ENCODE measurements around the gene SS18L1.

The SS18L1 gene

DNA sequence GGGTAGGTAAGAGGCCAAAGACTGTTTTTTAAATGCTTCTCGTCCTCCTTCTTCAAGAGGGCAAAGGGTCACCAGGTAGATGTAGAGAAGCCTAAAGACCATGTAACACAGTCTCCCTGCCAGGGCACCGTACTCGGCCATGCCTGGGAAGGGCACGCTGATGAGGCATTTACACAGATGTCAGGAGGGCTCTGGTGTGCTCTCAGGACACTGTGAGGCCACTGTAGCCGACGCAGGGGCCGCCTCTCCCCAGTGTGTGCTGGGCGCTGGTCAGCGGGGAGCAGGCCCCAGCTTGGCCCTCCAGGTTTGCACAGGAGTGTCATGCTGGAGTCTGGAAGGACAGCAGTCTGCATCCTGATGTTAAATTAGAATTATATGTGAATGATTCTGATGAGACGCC lies 32.1 kb downstream of the SS18L1 start:
- DNase-seq (ENCODE audit: extremely low read depth, insufficient read length): no peak
- TF ChIP-seq, protein P1, sequence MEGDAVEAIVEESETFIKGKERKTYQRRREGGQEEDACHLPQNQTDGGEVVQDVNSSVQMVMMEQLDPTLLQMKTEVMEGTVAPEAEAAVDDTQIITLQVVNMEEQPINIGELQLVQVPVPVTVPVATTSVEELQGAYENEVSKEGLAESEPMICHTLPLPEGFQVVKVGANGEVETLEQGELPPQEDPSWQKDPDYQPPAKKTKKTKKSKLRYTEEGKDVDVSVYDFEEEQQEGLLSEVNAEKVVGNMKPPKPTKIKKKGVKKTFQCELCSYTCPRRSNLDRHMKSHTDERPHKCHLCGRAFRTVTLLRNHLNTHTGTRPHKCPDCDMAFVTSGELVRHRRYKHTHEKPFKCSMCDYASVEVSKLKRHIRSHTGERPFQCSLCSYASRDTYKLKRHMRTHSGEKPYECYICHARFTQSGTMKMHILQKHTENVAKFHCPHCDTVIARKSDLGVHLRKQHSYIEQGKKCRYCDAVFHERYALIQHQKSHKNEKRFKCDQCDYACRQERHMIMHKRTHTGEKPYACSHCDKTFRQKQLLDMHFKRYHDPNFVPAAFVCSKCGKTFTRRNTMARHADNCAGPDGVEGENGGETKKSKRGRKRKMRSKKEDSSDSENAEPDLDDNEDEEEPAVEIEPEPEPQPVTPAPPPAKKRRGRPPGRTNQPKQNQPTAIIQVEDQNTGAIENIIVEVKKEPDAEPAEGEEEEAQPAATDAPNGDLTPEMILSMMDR (IDR thresholded peaks at IDR 0.05; ENCODE audit: insufficient read depth, low read length, poor library complexity, severe bottlenecking): no peak
- H3K36me3 ChIP-seq (ENCODE audit: control insufficient read depth, insufficient read depth, low read length): peaks cover 3% of the 10 kb centered on the region
- H3K27me3 ChIP-seq (replicated peaks; ENCODE audit: control insufficient read depth, insufficient read depth, low read length): no peaks in the 10 kb centered on the region
- no peak overlapping the region for H3K4me3 ChIP-seq (replicated peaks; ENCODE audit: low read depth, low read length)

DNA sequence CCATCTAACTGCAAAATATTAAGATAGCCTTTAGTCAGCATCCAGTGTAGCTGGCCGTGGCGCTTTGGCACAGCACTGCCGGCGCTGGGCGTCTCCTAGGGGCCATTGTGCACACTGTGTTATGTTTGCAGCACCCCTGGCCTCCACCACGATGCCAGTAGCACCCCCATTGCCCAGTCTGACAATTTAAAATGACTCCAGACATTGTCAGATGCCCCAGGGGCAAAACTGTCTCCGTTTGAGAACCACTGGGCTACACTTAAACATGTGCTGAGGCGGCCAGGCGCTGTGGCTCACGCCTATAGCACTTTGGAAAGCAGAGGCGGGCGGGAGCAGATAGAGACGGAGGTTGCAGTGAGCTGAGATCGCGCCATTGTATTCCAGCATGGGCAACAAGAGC lies 33.3 kb downstream of the SS18L1 start:
- Histone ChIP-seq H3K36me3 (ENCODE audit: control insufficient read depth, insufficient read depth, low read length) (peaks cover 3% of the 10 kb centered on the region), H3K27me3 (replicated peaks; ENCODE audit: control insufficient read depth, insufficient read depth, low read length) (no peaks in the 10 kb centered on the region), H3K4me3 (replicated peaks; ENCODE audit: low read depth, low read length) (no peak overlapping the region)
- no peak for DNase-seq (ENCODE audit: extremely low read depth, insufficient read length)
- TF ChIP-seq, protein P1 (IDR thresholded peaks at IDR 0.05; ENCODE audit: insufficient read depth, low read length, poor library complexity, severe bottlenecking): no peak

DNA sequence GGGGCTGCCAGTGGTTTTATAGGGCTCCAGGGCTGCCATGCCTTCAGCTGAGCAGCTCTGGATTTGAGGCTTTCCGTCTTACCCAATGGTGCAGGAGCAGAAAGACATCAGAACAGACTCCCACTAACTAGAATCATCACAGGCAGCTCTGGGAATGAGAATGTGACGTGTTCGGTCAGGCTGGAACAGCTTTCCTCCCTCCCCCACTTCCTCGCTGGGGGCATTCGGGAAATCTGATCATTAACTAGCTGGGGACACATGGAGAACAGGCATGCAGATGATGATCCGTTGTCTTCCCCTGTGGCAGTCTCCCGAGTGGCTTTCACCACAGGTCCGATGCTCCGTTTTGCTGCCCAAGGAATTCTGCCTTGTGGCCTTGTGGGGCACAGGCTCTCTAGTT lies 33.7 kb downstream of the SS18L1 start:
- Histone ChIP-seq H3K27me3 (replicated peaks; ENCODE audit: control insufficient read depth, insufficient read depth, low read length) (no peaks in the 10 kb centered on the region), H3K4me3 (replicated peaks; ENCODE audit: low read depth, low read length) (no peak overlapping the region), H3K36me3 (ENCODE audit: control insufficient read depth, insufficient read depth, low read length) (peaks cover 3% of the 10 kb centered on the region)
- TF ChIP-seq, protein P1 (IDR thresholded peaks at IDR 0.05; ENCODE audit: insufficient read depth, low read length, poor library complexity, severe bottlenecking): no peak
- no peak for DNase-seq (ENCODE audit: extremely low read depth, insufficient read length)

DNA sequence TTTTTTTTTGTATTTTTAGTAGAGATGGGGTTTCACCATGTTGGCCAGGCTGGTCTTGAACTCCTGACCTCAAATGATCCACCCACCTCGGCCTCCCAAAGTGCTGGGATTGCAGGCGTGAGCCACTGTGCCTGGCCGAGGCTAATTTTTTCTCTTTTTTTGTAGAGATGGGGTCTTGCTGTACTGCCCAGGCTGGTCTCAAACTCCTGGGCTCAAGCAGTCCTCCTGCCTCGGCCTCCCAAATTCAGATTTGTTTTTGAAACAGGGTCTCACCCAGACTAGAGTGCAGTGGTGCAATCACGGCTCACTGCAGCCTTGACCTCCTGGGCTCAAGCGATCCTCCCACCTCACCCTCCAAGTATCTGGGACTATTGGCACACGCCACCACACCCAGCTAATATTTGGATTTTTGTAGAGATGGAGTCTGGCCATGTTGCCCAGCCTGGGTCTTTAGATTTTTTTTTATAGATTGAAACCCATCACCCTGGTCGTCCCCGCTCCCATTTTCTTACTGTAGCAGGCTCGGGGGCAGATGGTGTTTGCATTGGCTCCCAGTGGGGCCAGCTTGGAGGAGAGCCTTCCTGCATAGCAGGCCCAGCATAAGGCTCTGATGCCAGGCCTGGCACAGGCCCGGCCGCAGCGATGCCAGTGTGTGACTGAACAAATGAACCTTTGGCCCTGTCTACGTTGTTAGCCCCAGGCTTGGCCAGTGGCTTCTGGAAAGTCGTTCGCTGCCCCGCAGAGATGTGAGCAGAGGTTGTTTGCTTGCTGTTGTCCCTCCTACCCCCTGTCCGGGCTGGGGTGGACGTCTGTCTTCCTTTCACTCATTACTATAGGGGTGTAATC lies 35.0 kb downstream of the SS18L1 start:
- Histone ChIP-seq H3K36me3 (ENCODE audit: control insufficient read depth, insufficient read depth, low read length) (peaks cover 3% of the 10 kb centered on the region), H3K27me3 (replicated peaks; ENCODE audit: control insufficient read depth, insufficient read depth, low read length) (no peaks in the 10 kb centered on the region)
- TF ChIP-seq, protein P1 (IDR thresholded peaks at IDR 0.05; ENCODE audit: insufficient read depth, low read length, poor library complexity, severe bottlenecking): no peak

DNA sequence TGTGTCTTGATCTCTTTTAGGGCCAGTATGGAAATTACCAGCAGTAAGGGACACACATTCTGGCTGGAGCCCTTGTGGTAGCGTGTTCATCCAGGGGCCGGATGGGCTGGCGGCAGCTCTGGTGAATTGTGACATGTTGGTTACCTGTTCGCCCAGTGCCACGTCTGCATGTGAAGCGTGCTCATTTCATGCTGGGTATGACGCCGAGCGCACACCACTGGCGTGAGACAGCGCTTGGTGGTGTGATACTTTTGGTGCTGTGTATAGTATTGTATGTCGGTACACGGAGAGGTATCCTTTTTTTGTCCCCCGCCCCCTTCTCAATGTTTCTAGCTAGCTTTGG lies 35.6 kb downstream of the SS18L1 start:
- no peaks in the 10 kb centered on the region for H3K27me3 ChIP-seq (replicated peaks; ENCODE audit: control insufficient read depth, insufficient read depth, low read length)
- TF ChIP-seq, protein P1 (IDR thresholded peaks at IDR 0.05; ENCODE audit: insufficient read depth, low read length, poor library complexity, severe bottlenecking): no peak
- no peak for DNase-seq (ENCODE audit: extremely low read depth, insufficient read length)
- H3K4me3 ChIP-seq (replicated peaks; ENCODE audit: low read depth, low read length): no peak overlapping the region
- peaks cover 3% of the 10 kb centered on the region for H3K36me3 ChIP-seq (ENCODE audit: control insufficient read depth, insufficient read depth, low read length)

More for the DNA sequence above, 35.0 kb downstream of the SS18L1 start:
- H3K4me3 ChIP-seq (replicated peaks; ENCODE audit: low read depth, low read length): no peak overlapping the region
- no peak for DNase-seq (ENCODE audit: extremely low read depth, insufficient read length)
